Naive thymus-derived CD4-positive, alpha-beta T cell (primary cell): ENCODE measurements around the gene CKAP5. TPM values are rescaled to one million over a fixed set of nuclear protein-coding genes. Genes with fewer than 3 reads are reported as not detected.

Experiments
- ATAC-seq: fragments of 150-1000 bp; cut with Tn5 transposase; 2 replicates; pipeline ENCODE4 v1.10.0; 2021; ENCODE audit warnings: mild to moderate bottlenecking, moderate library complexity
- CTCF ChIA-PET: fragments of 350-600 bp; sonication (Branson Sonifier 250); formaldehyde crosslinking; loops from one replicate; lab custom pipeline; 2021; ENCODE audit warnings: antibody characterized with exemption; lab: Charles Lee
- POLR2A ChIA-PET: fragments of 350-600 bp; sonication (Branson Sonifier 250); formaldehyde crosslinking; loops from one replicate; lab custom pipeline; 2021; ENCODE audit warnings: antibody characterized with exemption, inconsistent platforms; lab: Charles Lee
- DNase-seq, 9 donors: peaks; one replicate each; pipeline versions ENCODE4 v3.0.0 to v3.0.0-alpha.2; 2020 to 2022; ENCODE audit warnings: mixed read lengths in 1 of 9
- H3K27ac ChIP-seq: one replicate; pipeline ENCODE4 v1.7.0; 2013; ENCODE audit warnings: mild to moderate bottlenecking, low read depth, low read length, moderate library complexity
- H3K27me3 ChIP-seq, 2 donors: one replicate each; pipeline ENCODE4 v1.7.0; 2013; ENCODE audit warnings: low read length in 2 of 2, mild to moderate bottlenecking in 2 of 2, moderate library complexity in 2 of 2; ENCODE audit not compliant: control insufficient read depth in 2 of 2, insufficient read depth in 2 of 2
- H3K36me3 ChIP-seq, 3 experiments: 1 replicate in 2 of 3; 2 replicates in 1 of 3; pipeline ENCODE4 v1.7.0; 2013; ENCODE audit warnings: low read length in 3 of 3, mild to moderate bottlenecking in 3 of 3, moderate library complexity in 1 of 3; ENCODE audit not compliant: insufficient read depth in 3 of 3, control insufficient read depth in 2 of 3
- H3K4me1 ChIP-seq, 2 donors: one replicate each; pipeline ENCODE4 v1.7.0; 2013; ENCODE audit warnings: low read length in 2 of 2, mild to moderate bottlenecking in 2 of 2, moderate library complexity in 1 of 2; ENCODE audit not compliant: control insufficient read depth in 2 of 2, insufficient read depth in 2 of 2
- H3K4me3 ChIP-seq: 2 replicates; pipeline ENCODE4 v1.7.0; 2013; ENCODE audit warnings: mild to moderate bottlenecking, low read length
- H3K9me3 ChIP-seq, 3 experiments: 1 replicate in 2 of 3; 2 replicates in 1 of 3; pipeline ENCODE4 v1.7.0; 2013; ENCODE audit warnings: low read length in 3 of 3; ENCODE audit not compliant: control insufficient read depth in 2 of 3
- H3K27ac Mint-ChIP-seq, 9 donors: one replicate each; pipeline ENCODE4 v1.8.0; 2020 to 2022; ENCODE audit warnings: mixed read lengths in 9 of 9, mild to moderate bottlenecking in 8 of 9, moderate library complexity in 5 of 9, inconsistent platforms in 2 of 9
- H3K27me3 Mint-ChIP-seq, 5 donors: one replicate each; pipeline ENCODE4 v1.8.0; 2021 to 2022; ENCODE audit warnings: mixed read lengths in 5 of 5, mild to moderate bottlenecking in 1 of 5
- H3K36me3 Mint-ChIP-seq, 5 donors: one replicate each; pipeline ENCODE4 v1.8.0; 2020 to 2022; ENCODE audit warnings: mixed read lengths in 5 of 5, mild to moderate bottlenecking in 3 of 5, inconsistent platforms in 1 of 5
- H3K4me1 Mint-ChIP-seq, 7 donors: one replicate each; pipeline ENCODE4 v1.8.0; 2020 to 2022; ENCODE audit warnings: mixed read lengths in 7 of 7, mild to moderate bottlenecking in 3 of 7, inconsistent platforms in 1 of 7
- H3K4me3 Mint-ChIP-seq, 10 donors: one replicate each; pipeline ENCODE4 v1.8.0; 2020 to 2022; ENCODE audit warnings: mild to moderate bottlenecking in 10 of 10, mixed read lengths in 10 of 10, moderate library complexity in 6 of 10, inconsistent platforms in 2 of 10
- H3K9me3 Mint-ChIP-seq, 11 donors: one replicate each; pipeline ENCODE4 v1.8.0; 2020 to 2022; ENCODE audit warnings: mixed read lengths in 11 of 11, mild to moderate bottlenecking in 4 of 11, inconsistent platforms in 1 of 11, moderate library complexity in 1 of 11
- intact Hi-C, 2 donors: fragments of 100-400 bp; cut with micrococcal nuclease; formaldehyde crosslinking; loops; one replicate each; pipeline ENCODE4 v1.15.1; 2023
- polyA plus RNA-seq, 2 donors: library from polyadenylated mRNA; unstranded; fragments of 300-500 nt; fragmentation: Illumina TruSeq; gene quantifications; one replicate each; pipeline ENCODE4 v1.2.3, GENCODE V29; 2021
- total RNA-seq, 6 experiments: library from RNA in 5 of 6; stranded (reverse) in 5 of 6; gene quantifications; 1 replicate in 5 of 6; 2 replicates in 1 of 6; pipeline ENCODE4 v1.2.3 and lab custom pipeline; 2021 to 2026

The CKAP5 gene
- total and polyA plus RNA-seq, 7 experiments from 2014 or later: 10.9 to 126 (median 45.2) TPM

- peaks cover 0 to 28% (median 8%) of the 10 kb centered on the region in 5 donors for H3K36me3 Mint-ChIP-seq
- ChIA-PET POLR2A (interaction anchor here (0.6 to 12.4 kb wide), 6 partner anchors 11 to 1164 kb away, joined by 3 to 135 read pairs (median 3); partner anchors contain the start of gene PEX16), CTCF (interaction anchor here (1.0 to 1.1 kb wide), 2 partner anchors 19 to 80 kb away, joined by 3 read pairs; partner anchors contain the start of genes ATG13 and HARBI1)
- peaks cover 15 to 47% (median 28%) of the 10 kb centered on the region in 3 experiments for H3K36me3 ChIP-seq
- H3K27ac Mint-ChIP-seq: peak overlapping the region in 5 of 9 donors; percentile 35 to 81 (median 76)
- peaks cover 0 to 2% (median 0%) of the 10 kb centered on the region in 11 donors for H3K9me3 Mint-ChIP-seq
- peak overlapping the region in 7 of 10 donors; percentile 3 to 91 (median 56) for H3K4me3 Mint-ChIP-seq
- DNase-seq (no peak), ATAC-seq (no peak)
- peaks cover 38 to 69% (median 43%) of the 10 kb centered on the region in 7 donors for H3K4me1 Mint-ChIP-seq
- peaks cover 0 to 5% (median 0%) of the 10 kb centered on the region in 5 donors for H3K27me3 Mint-ChIP-seq
- no peaks in the 10 kb centered on the region for H3K27me3 ChIP-seq
- peaks cover 27 to 35% of the 10 kb centered on the region in 2 donors for H3K4me1 ChIP-seq
- intact Hi-C loops: loop anchor here in 1 of 2 donors (5.0 kb wide), 1 partner anchor 860 kb away; no protein-coding TSS in a partner anchor
- no peak overlapping the region for H3K27ac ChIP-seq
- no peak overlapping the region for H3K4me3 ChIP-seq
- no peaks in the 10 kb centered on the region for H3K9me3 ChIP-seq
Observed at GRCh38 chr11:46697303-46697702, 148.8 kb downstream of the CKAP5 start.

- DNase-seq (no peak), ATAC-seq (no peak)
- Mint-ChIP-seq H3K27me3 (peaks cover 0 to 5% (median 0%) of the 10 kb centered on the region in 5 donors), H3K9me3 (peaks cover 0 to 2% (median 0%) of the 10 kb centered on the region in 11 donors), H3K27ac (peak overlapping the region in 2 of 9 donors; percentile 32 to 55), H3K4me3 (peak overlapping the region in 1 of 10 donors; percentile 37), H3K4me1 (peaks cover 30 to 58% (median 35%) of the 10 kb centered on the region in 7 donors), H3K36me3 (peaks cover 0 to 31% (median 8%) of the 10 kb centered on the region in 5 donors)
- no peaks in the 10 kb centered on the region for H3K27me3 ChIP-seq
- peaks cover 22 to 55% (median 25%) of the 10 kb centered on the region in 3 experiments for H3K36me3 ChIP-seq
- H3K27ac ChIP-seq: no peak overlapping the region
- no peak overlapping the region for H3K4me3 ChIP-seq
- ChIA-PET CTCF (interaction anchor here (1.1 kb wide), 1 partner anchor 79 kb away, joined by 3 read pairs; the partner anchor contains the start of genes ATG13 and HARBI1), POLR2A (interaction anchor here (1.1 to 12.4 kb wide), 2 partner anchors 21 to 78 kb away, joined by 3 to 135 read pairs; no protein-coding TSS in a partner anchor)
- H3K4me1 ChIP-seq: peaks cover 20 to 25% of the 10 kb centered on the region in 2 donors
- intact Hi-C loops: loop anchor here in 1 of 2 donors (5.0 kb wide), 1 partner anchor 859 kb away; no protein-coding TSS in a partner anchor
- H3K9me3 ChIP-seq: no peaks in the 10 kb centered on the region
Observed at GRCh38 chr11:46696212-46696558, 149.9 kb downstream of the CKAP5 start.

- H3K4me1 Mint-ChIP-seq: peaks cover 27 to 56% (median 36%) of the 10 kb centered on the region in 7 donors
- peaks cover 0 to 3% (median 0%) of the 10 kb centered on the region in 5 donors for H3K27me3 Mint-ChIP-seq
- peak overlapping the region; percentile 54 for H3K27ac ChIP-seq
- H3K27me3 ChIP-seq: no peaks in the 10 kb centered on the region
- POLR2A ChIA-PET: interaction anchor here (0.8 to 12.4 kb wide), 3 partner anchors 14 to 77 kb away, joined by 3 to 135 read pairs (median 3); no protein-coding TSS in a partner anchor
- ATAC-seq (no peak), DNase-seq (no peak)
- H3K9me3 ChIP-seq: no peaks in the 10 kb centered on the region
- intact Hi-C loops: loop anchor here in 1 of 2 donors (5.0 kb wide), 1 partner anchor 858 kb away; no protein-coding TSS in a partner anchor
- H3K9me3 Mint-ChIP-seq: peaks cover 0 to 1% (median 0%) of the 10 kb centered on the region in 11 donors
- H3K36me3 ChIP-seq: peaks cover 22 to 57% (median 25%) of the 10 kb centered on the region in 3 experiments
- H3K4me3 Mint-ChIP-seq: peak overlapping the region in 2 of 10 donors; percentile 37 to 45
- H3K27ac Mint-ChIP-seq: peak overlapping the region in 5 of 9 donors; percentile 28 to 74 (median 48)
- H3K36me3 Mint-ChIP-seq: peaks cover 3 to 36% (median 7%) of the 10 kb centered on the region in 5 donors
- peaks cover 20 to 25% of the 10 kb centered on the region in 2 donors for H3K4me1 ChIP-seq
- no peak overlapping the region for H3K4me3 ChIP-seq
- CTCF ChIA-PET: no interaction called here
Observed at GRCh38 chr11:46695345-46696211, 150.5 kb downstream of the CKAP5 start.

GRCh38 chr11:46694607-46695006, 151.5 kb downstream of the CKAP5 start:
- peaks cover 19 to 24% of the 10 kb centered on the region in 2 donors for H3K4me1 ChIP-seq
- no peaks in the 10 kb centered on the region for H3K9me3 ChIP-seq
- H3K4me1 Mint-ChIP-seq: peaks cover 21 to 49% (median 38%) of the 10 kb centered on the region in 7 donors
- H3K27me3 ChIP-seq: no peaks in the 10 kb centered on the region
- no peaks in the 10 kb centered on the region for H3K9me3 Mint-ChIP-seq
- H3K36me3 Mint-ChIP-seq: peaks cover 4 to 39% (median 6%) of the 10 kb centered on the region in 5 donors
- intact Hi-C loops: loop anchor here in 1 of 2 donors (5.0 kb wide), 1 partner anchor 857 kb away; no protein-coding TSS in a partner anchor
- peak overlapping the region in 3 of 9 donors; percentile 22 to 85 (median 54) for H3K27ac Mint-ChIP-seq
- no peak overlapping the region for H3K4me3 Mint-ChIP-seq
- peaks cover 22 to 61% (median 25%) of the 10 kb centered on the region in 3 experiments for H3K36me3 ChIP-seq
- H3K27me3 Mint-ChIP-seq: no peaks in the 10 kb centered on the region
- CTCF ChIA-PET: no interaction called here
- ATAC-seq: no peak
- DNase-seq: no peak
- peak overlapping the region; percentile 35 for H3K27ac ChIP-seq
- H3K4me3 ChIP-seq: no peak overlapping the region
- POLR2A ChIA-PET: interaction anchor here (12.4 kb wide), 1 partner anchor 19 kb away, joined by 135 read pairs; no protein-coding TSS in a partner anchor

GRCh38 chr11:46694072-46694471, 152.0 kb downstream of the CKAP5 start:
- H3K27me3 ChIP-seq: no peaks in the 10 kb centered on the region
- H3K4me3 ChIP-seq: no peak overlapping the region
- Mint-ChIP-seq H3K27me3 (no peaks in the 10 kb centered on the region), H3K4me1 (peaks cover 21 to 47% (median 37%) of the 10 kb centered on the region in 7 donors), H3K4me3 (no peak overlapping the region), H3K9me3 (no peaks in the 10 kb centered on the region), H3K36me3 (peaks cover 4 to 38% (median 6%) of the 10 kb centered on the region in 5 donors), H3K27ac (peak overlapping the region in 2 of 9 donors; percentile 22 to 38)
- H3K36me3 ChIP-seq: peaks cover 22 to 63% (median 27%) of the 10 kb centered on the region in 3 experiments
- DNase-seq (no peak), ATAC-seq (no peak)
- no peaks in the 10 kb centered on the region for H3K9me3 ChIP-seq
- H3K4me1 ChIP-seq: peaks cover 14 to 18% of the 10 kb centered on the region in 2 donors
- POLR2A ChIA-PET: interaction anchor here (0.5 to 12.4 kb wide), 2 partner anchors 19 to 516 kb away, joined by 5 to 135 read pairs; no protein-coding TSS in a partner anchor
- CTCF ChIA-PET: interaction anchor here (0.9 kb wide), 1 partner anchor 8 kb away, joined by 3 read pairs; no protein-coding TSS in a partner anchor
- no peak overlapping the region for H3K27ac ChIP-seq
- intact Hi-C loops: no loop called here

GRCh38 chr11:46693597-46694012, 152.5 kb downstream of the CKAP5 start:
- ChIA-PET CTCF (interaction anchor here (0.9 kb wide), 1 partner anchor 8 kb away, joined by 3 read pairs; no protein-coding TSS in a partner anchor), POLR2A (interaction anchor here (0.5 to 12.4 kb wide), 2 partner anchors 18 to 517 kb away, joined by 5 to 135 read pairs; no protein-coding TSS in a partner anchor)
- no peak overlapping the region for H3K4me3 Mint-ChIP-seq
- Histone ChIP-seq H3K4me3 (no peak overlapping the region), H3K9me3 (no peaks in the 10 kb centered on the region), H3K27ac (no peak overlapping the region), H3K4me1 (peaks cover 9 to 14% of the 10 kb centered on the region in 2 donors), H3K36me3 (peaks cover 22 to 66% (median 30%) of the 10 kb centered on the region in 3 experiments), H3K27me3 (no peaks in the 10 kb centered on the region)
- H3K9me3 Mint-ChIP-seq: no peaks in the 10 kb centered on the region
- H3K27me3 Mint-ChIP-seq: no peaks in the 10 kb centered on the region
- intact Hi-C loops: no loop called here
- ATAC-seq: no peak
- H3K4me1 Mint-ChIP-seq: peaks cover 17 to 44% (median 34%) of the 10 kb centered on the region in 7 donors
- H3K27ac Mint-ChIP-seq: peak overlapping the region in 1 of 9 donors; percentile 38
- no peak for DNase-seq
- H3K36me3 Mint-ChIP-seq: peaks cover 4 to 39% (median 8%) of the 10 kb centered on the region in 5 donors
